Aorta (tissue), 5 donors: ENCODE measurements around the gene F2R. TPM values are rescaled to one million over a fixed set of nuclear protein-coding genes. Genes with fewer than 3 reads are reported as not detected.

Source experiments
- ATAC-seq: fragments of 200-7000 bp; cut with Tn5 transposase; one replicate; pipeline ENCODE4 v1.9.1; 2022; ENCODE audit warnings: moderate library complexity; ENCODE audit not compliant: low FRiP score
- DNase-seq, 2 donors: peaks; one replicate each; pipeline ENCODE4 v3.0.0-alpha.2; 2020
- H3K27ac ChIP-seq, 2 donors: one replicate each; pipeline ENCODE4 v1.5.1; 2013; ENCODE audit warnings: low read length in 2 of 2, mild to moderate bottlenecking in 2 of 2, moderate library complexity in 2 of 2, control low read depth in 1 of 2, inconsistent platforms in 1 of 2, low read depth in 1 of 2
- H3K27me3 ChIP-seq, 2 donors: one replicate each; pipeline ENCODE4 v1.6.1; 2013; ENCODE audit warnings: control low read depth in 1 of 2, low read length in 1 of 2, mild to moderate bottlenecking in 1 of 2, moderate library complexity in 1 of 2; ENCODE audit not compliant: insufficient read depth in 2 of 2, control insufficient read depth in 1 of 2
- H3K36me3 ChIP-seq, 2 donors: one replicate each; pipeline ENCODE4 v1.6.1; 2013; ENCODE audit warnings: control low read depth in 1 of 2, low read length in 1 of 2, mild to moderate bottlenecking in 1 of 2; ENCODE audit not compliant: insufficient read depth in 2 of 2, control insufficient read depth in 1 of 2
- H3K4me1 ChIP-seq, 2 donors: one replicate each; pipeline ENCODE4 v1.6.1; 2013; ENCODE audit warnings: low read length in 2 of 2, control low read depth in 1 of 2, mild to moderate bottlenecking in 1 of 2, moderate library complexity in 1 of 2; ENCODE audit not compliant: insufficient read depth in 2 of 2, control insufficient read depth in 1 of 2
- H3K4me3 ChIP-seq, 2 donors: one replicate each; pipeline ENCODE4 v1.5.1; 2013; ENCODE audit warnings: low read length in 2 of 2, control low read depth in 1 of 2, mild to moderate bottlenecking in 1 of 2
- H3K9me3 ChIP-seq: one replicate; pipeline ENCODE4 v1.6.1; 2013; ENCODE audit warnings: mild to moderate bottlenecking, low read length; ENCODE audit not compliant: control insufficient read depth
- WGBS, 2 donors: extraction: QIAGEN DNeasy Blood & Tissue Kit; methylation state at CpG; one replicate each; pipeline ENCODE4 v1.1.7; 2013; 5-methylcytosine and 5-hydroxymethylcytosine counted together
- intact Hi-C, 2 donors: fragments of 100-400 bp; cut with DNase I; formaldehyde crosslinking; loops; one replicate each; pipeline versions ENCODE4 v1.14.2 to v1.15.0; 2022
- polyA plus RNA-seq, 2 donors: library from polyadenylated mRNA; stranded (reverse); fragments of 200-250 nt; gene quantifications; one replicate each; pipeline ENCODE4 v1.2.3, GENCODE V29; 2013
- total RNA-seq, 2 donors: library from RNA; stranded (reverse); fragmentation: NEBNext Ultra II Directional; extraction: Animal tissue kit (Norgen Biotek cat#: 25700); gene quantifications; one replicate each; pipeline ENCODE4 v1.2.1, GENCODE V29; 2021
- donor health status: healthy with polysubstance abuse.
- donor health status: Bipolar disorder and iron deficiency.
- donor health status: DM: no; HTN: no; CAD: no.
- donor health status: DM: no; HTN: no; CAD: no.
- donor health status: DM: yes; HTN: yes; CAD: no.

Gene F2R
- total and polyA plus RNA-seq, 4 donors: 17.8 to 185 (median 22.1) TPM

DNA sequence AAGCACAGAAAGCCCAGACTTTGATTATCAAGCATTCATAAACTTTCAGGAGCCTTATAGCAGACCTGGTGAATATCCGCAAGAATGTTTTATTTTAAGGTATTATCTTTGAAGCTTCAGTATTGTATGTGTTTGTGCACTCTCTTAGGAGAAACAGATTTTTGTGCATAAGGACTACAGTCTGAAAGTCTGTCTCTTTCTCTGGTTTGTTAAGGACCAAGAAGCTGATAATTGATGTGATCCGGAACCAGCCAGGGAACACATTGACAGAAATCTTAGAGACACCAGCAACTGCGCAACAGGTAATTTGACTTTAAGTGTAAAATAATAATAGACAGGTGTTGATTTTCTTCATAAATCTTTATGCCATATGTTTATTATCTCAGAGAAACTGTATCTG, 22.8 kb upstream of the F2R start:
- H3K4me3 ChIP-seq: no peak overlapping the region
- H3K36me3 ChIP-seq: no peaks in the 10 kb centered on the region
- H3K4me1 ChIP-seq: peaks cover 0 to 4% of the 10 kb centered on the region in 2 donors
- no peaks in the 10 kb centered on the region for H3K9me3 ChIP-seq
- no peak for ATAC-seq
- 80 to 100% methylated on average over 3 of the region's 3 CpGs for WGBS, 2 donors
- intact Hi-C loops: no loop called here
- H3K27ac ChIP-seq: no peak overlapping the region
- H3K27me3 ChIP-seq: no peaks in the 10 kb centered on the region
- DNase-seq: no peak

DNA sequence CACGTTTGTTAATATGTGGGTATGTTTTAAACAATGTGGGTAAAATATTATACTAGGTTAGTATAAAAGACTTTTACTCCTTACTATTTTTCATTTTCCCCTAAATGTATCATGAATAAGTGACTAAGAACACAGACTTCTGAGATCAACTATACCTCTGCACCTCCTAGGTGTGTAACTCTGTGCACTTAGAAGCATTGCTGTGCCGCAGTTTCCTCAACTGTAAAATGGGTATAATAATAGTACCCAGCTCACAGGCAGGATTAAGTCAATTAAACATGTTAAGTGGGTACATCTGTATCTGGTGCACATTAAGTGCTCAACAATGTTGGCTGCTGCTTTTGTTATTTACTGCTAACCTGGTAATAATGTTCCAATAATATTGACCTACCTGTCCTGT, 21.6 kb upstream of the F2R start:
- ATAC-seq (no peak), DNase-seq (no peak)
- H3K4me1 ChIP-seq: peaks cover 0 to 4% of the 10 kb centered on the region in 2 donors
- intact Hi-C loops: no loop called here
- no peaks in the 10 kb centered on the region for H3K36me3 ChIP-seq
- no peaks in the 10 kb centered on the region for H3K27me3 ChIP-seq
- no peak overlapping the region for H3K4me3 ChIP-seq
- 50 to 68% methylated on average over 2 of the region's 2 CpGs for WGBS, 2 donors
- H3K27ac ChIP-seq: no peak overlapping the region
- no peaks in the 10 kb centered on the region for H3K9me3 ChIP-seq

DNA sequence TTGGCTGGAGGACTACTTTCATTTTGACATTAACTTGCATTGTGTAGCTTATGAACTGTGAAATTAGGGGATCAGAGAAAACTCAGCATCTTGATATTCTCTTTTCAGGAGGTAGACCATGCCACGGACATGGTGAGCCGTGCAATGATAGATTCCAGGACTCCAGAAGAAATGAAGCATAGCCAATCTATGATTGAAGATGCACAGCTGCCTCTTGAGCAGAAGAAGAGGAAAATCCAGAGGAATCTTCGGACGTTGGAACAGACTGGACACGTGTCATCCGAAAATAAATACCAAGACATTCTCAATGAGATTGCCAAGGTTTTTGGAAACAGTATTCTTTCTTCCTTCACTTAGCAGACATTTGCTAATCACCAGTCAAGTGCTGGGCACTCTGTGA, 20.6 kb upstream of the F2R start:
- H3K9me3 ChIP-seq: no peaks in the 10 kb centered on the region

DNA sequence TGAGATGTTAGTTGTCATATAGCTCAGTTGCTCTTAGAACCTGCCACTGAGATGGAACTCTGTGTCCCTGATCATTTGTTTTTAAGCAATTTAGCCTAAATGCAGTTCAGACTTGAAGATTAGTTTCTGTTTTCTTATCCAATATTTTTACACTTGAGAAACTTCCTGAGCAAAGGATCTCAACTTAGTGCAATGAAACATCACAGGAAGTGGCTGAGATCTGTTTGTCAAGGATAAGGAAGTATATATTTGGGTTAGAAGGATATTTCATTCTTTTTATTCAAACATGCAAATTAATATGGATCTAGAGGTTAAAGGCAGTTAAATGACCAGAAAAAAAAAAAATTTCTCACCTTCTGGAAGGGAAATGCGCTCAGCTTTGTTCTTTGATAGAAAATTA, 19.7 kb upstream of the F2R start:
- DNase-seq (no peak), ATAC-seq (no peak)
- Histone ChIP-seq H3K4me1 (no peaks in the 10 kb centered on the region), H3K36me3 (no peaks in the 10 kb centered on the region), H3K4me3 (no peak overlapping the region), H3K27ac (no peak overlapping the region), H3K27me3 (no peaks in the 10 kb centered on the region), H3K9me3 (no peaks in the 10 kb centered on the region)
- intact Hi-C loops: no loop called here
- 91 to 92% methylated on average over 1 of the region's 1 CpG for WGBS, 2 donors

More for the DNA sequence above, 20.6 kb upstream of the F2R start:
- WGBS, 2 donors: 91 to 94% methylated on average over 6 of the region's 6 CpGs
- H3K4me3 ChIP-seq: no peak overlapping the region
- DNase-seq (no peak), ATAC-seq (no peak)
- no peaks in the 10 kb centered on the region for H3K27me3 ChIP-seq
- H3K36me3 ChIP-seq: no peaks in the 10 kb centered on the region
- intact Hi-C loops: no loop called here
- H3K27ac ChIP-seq: no peak overlapping the region
- H3K4me1 ChIP-seq: no peaks in the 10 kb centered on the region

DNA sequence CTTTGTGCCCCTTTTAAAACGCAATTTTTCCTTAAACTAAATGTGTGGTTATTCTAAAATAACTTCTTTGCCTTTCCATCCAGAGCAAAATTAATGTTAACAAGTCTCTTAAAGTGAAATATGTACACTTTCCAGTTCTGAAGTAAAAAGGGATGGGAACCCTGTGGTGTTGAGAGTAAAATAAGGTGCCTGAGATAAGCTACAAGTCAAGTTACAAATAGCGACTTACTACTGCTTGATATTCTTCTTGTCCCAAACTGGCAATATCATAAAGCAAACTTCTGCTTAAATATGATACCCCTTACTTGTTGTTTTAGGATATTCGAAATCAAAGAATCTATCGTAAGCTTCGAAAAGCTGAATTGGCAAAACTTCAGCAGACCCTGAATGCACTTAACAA, 18.3 kb upstream of the F2R start:
- Histone ChIP-seq H3K4me1 (no peaks in the 10 kb centered on the region), H3K4me3 (no peak overlapping the region), H3K27ac (no peak overlapping the region), H3K36me3 (no peaks in the 10 kb centered on the region), H3K27me3 (no peaks in the 10 kb centered on the region), H3K9me3 (no peaks in the 10 kb centered on the region)
- intact Hi-C loops: no loop called here
- 87 to 91% methylated on average over 5 of the region's 5 CpGs for WGBS, 2 donors
- no peak for ATAC-seq
- no peak for DNase-seq

DNA sequence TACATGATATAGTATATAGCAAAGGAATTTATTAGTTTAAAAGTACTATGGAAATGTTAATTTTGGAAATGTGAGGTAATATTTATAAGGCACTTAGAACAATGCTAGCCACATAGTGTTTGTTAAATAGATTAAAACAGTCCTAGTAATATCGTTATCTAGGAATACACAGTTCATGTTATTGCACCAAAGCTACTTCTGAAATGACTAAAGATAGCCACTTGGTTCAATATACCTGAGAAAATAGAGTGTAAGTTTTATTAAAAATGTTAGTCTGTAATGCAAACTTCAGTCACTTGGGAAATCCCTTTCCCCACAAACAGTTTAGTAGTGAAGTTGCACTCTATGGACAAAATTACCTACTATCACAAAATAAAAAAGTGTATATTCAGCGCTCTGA, 15.4 kb upstream of the F2R start:
- 91 to 97% methylated on average over 2 of the region's 2 CpGs for WGBS, 2 donors
- no peaks in the 10 kb centered on the region for H3K9me3 ChIP-seq
- ATAC-seq (no peak), DNase-seq (no peak)
- H3K4me1 ChIP-seq: no peaks in the 10 kb centered on the region
- no peaks in the 10 kb centered on the region for H3K36me3 ChIP-seq
- intact Hi-C loops: no loop called here
- H3K27me3 ChIP-seq: no peaks in the 10 kb centered on the region
- H3K4me3 ChIP-seq: no peak overlapping the region
- no peak overlapping the region for H3K27ac ChIP-seq

DNA sequence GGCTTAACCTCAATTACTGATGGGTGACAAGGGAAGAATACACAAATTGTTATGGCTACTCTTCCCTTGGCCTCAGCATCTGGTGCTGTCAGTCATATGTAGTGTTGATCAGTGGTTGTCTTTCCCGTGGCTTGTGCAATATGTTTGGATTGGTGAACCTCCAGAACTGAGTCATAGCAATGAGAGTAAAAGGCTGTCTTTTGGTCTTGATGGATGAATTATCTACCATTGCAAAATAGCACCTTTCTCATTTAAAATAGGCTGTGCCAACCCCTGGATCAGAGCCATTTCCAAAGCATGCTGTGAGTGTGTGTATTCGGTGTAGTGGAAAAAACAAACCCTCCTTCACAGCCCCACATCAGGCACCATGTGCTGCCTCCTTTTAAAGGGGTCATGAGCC, 14.6 kb upstream of the F2R start:
- H3K4me1 ChIP-seq: no peaks in the 10 kb centered on the region
- WGBS, 2 donors: 15 to 18% methylated on average over 2 of the region's 2 CpGs
- no peak overlapping the region for H3K4me3 ChIP-seq
- no peaks in the 10 kb centered on the region for H3K27me3 ChIP-seq
- no peak for ATAC-seq
- no peak overlapping the region for H3K27ac ChIP-seq
- intact Hi-C loops: no loop called here
- no peaks in the 10 kb centered on the region for H3K36me3 ChIP-seq
- no peaks in the 10 kb centered on the region for H3K9me3 ChIP-seq
- DNase-seq: no peak

DNA sequence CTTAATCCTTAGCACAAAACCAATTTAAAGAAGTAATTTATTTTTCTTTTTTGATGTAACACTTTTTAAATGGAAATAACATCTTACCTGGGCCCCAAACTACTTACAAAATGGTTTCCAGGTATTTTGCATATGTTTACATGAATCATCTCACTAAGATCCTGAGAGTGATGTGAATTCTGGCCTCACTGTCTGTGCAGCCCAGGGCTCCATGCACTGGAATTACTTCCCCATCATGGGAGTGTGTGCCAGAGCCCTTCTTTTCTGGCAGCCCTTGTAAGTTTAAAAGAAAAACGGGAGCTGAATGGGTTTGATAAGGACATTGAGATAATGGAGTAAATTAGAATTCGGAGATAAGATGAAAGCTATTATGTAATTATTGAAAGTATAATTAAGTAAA, 12.2 kb upstream of the F2R start:
- no peaks in the 10 kb centered on the region for H3K36me3 ChIP-seq
- intact Hi-C loops: no loop called here
- H3K27ac ChIP-seq: no peak overlapping the region
- WGBS, 2 donors: 58% methylated on average over 2 of the region's 2 CpGs
- no peaks in the 10 kb centered on the region for H3K4me1 ChIP-seq
- DNase-seq (no peak), ATAC-seq (no peak)
- H3K4me3 ChIP-seq: no peak overlapping the region
- H3K9me3 ChIP-seq: no peaks in the 10 kb centered on the region
- H3K27me3 ChIP-seq: no peaks in the 10 kb centered on the region

DNA sequence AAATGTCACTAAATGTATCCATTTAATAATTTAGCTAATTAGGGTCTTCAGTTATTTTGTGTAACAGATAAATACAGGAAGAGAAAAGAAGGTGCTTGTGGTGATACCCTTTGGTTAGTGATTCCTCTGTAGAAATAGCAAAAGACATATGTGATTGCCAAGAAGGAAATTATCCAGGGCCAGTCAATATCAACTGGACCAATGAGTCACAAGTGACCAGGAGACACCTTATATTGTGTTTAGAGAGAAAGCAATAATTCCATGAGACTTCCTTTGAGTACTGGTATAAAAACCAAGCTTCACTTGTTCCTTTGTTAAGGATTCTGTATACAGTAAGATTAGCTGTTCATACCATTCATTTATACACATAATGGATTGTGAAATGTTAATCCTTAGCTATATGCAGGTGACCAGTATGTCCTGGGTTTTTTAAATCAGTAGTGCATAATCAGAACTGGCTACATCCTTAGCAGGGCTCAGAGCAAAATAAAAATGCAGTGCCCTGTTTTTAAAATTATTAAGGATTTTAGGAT, 11.7 kb upstream of the F2R start:
- no peaks in the 10 kb centered on the region for H3K36me3 ChIP-seq
- no peaks in the 10 kb centered on the region for H3K4me1 ChIP-seq
- H3K27ac ChIP-seq: no peak overlapping the region
- no peaks in the 10 kb centered on the region for H3K27me3 ChIP-seq
- no peaks in the 10 kb centered on the region for H3K9me3 ChIP-seq
- H3K4me3 ChIP-seq: no peak overlapping the region
- ATAC-seq (no peak), DNase-seq (no peak)
- intact Hi-C loops: no loop called here
